K562 (cell line): ENCODE data around the gene PNPLA2. TPM values are rescaled to one million over a fixed set of nuclear protein-coding genes. Genes with fewer than 3 reads are reported as not detected.

Source experiments
- ARHGAP35 ChIP-seq: fragments of 450-650 bp; IDR thresholded peaks from 2 replicates; pipeline ENCODE4 v1.6.1; 2018; ENCODE audit not compliant: partially characterized antibody
- CBFA2T2 ChIP-seq: fragments of 450-650 bp; conservative IDR thresholded peaks from 2 replicates; pipeline ENCODE4 v1.6.1; 2017; ENCODE audit warnings: mild to moderate bottlenecking
- KDM4B ChIP-seq, 2 experiments: fragments of 450-650 bp in 1 of 2; sonication (generic) in 1 of 2; IDR thresholded peaks; 2 replicates each; pipeline ENCODE4 v1.6.1; 2016 to 2017; ENCODE audit warnings: borderline replicate concordance in 2 of 2, antibody characterized with exemption in 1 of 2, low read depth in 1 of 2, mild to moderate bottlenecking in 1 of 2
- MYC ChIP-seq, 2 experiments: fragments of 250-450 bp in 1 of 2; sonication (Bioruptor Pico) in 1 of 2; IDR thresholded peaks; 2 replicates each; pipeline versions ENCODE4 v1.5.1 to v1.6.1; 2012 to 2021; ENCODE audit warnings: low read depth in 2 of 2, borderline replicate concordance in 1 of 2, improper control_type of control experiment in 1 of 2, low read length in 1 of 2, mild to moderate bottlenecking in 1 of 2, moderate library complexity in 1 of 2
- NCOA1 ChIP-seq: fragments of 450-650 bp; IDR thresholded peaks from 2 replicates; pipeline ENCODE4 v1.6.1; 2016; ENCODE audit warnings: low read depth
- NCOA4 ChIP-seq: fragments of 450-650 bp; IDR thresholded peaks from 2 replicates; pipeline ENCODE4 v1.6.1; 2018; ENCODE audit warnings: mild to moderate bottlenecking; ENCODE audit not compliant: partially characterized antibody
- PPARD ChIP-seq: fragments of 250-450 bp; sonication (Bioruptor Pico); IDR thresholded peaks from 2 replicates; pipeline ENCODE4 v1.8.0; 2022; ENCODE audit warnings: inconsistent platforms, mild to moderate bottlenecking, moderate library complexity
- PRMT5 ChIP-seq: sonication (generic); formaldehyde crosslinking; IDR thresholded peaks from 2 replicates; pipeline ENCODE4 v1.5.0; 2020; ENCODE audit warnings: missing genetic modification reagents
- RAD21 ChIP-seq, 2 experiments: fragments of 250-450 bp in 1 of 2; fragments of 450-650 bp in 1 of 2; sonication (Bioruptor Pico) in 1 of 2; formaldehyde crosslinking in 1 of 2; IDR thresholded peaks in 1 of 2; conservative IDR thresholded peaks in 1 of 2; 2 replicates each; pipeline versions ENCODE4 v1.4.0 to v1.8.0; 2020 to 2022; ENCODE audit warnings: mild to moderate bottlenecking in 2 of 2, moderate library complexity in 1 of 2
- TOE1 ChIP-seq, 2 experiments: fragments of 450-650 bp in 1 of 2; sonication (generic) in 1 of 2; formaldehyde crosslinking in 1 of 2; IDR thresholded peaks; 2 replicates each; pipeline versions ENCODE4 v1.7.1 to v1.8.0; 2016 to 2022; ENCODE audit warnings: borderline replicate concordance in 2 of 2, mild to moderate bottlenecking in 2 of 2, antibody characterized with exemption in 1 of 2, inconsistent platforms in 1 of 2, low read depth in 1 of 2, missing genetic modification reagents in 1 of 2, moderate library complexity in 1 of 2
- ZBTB17 ChIP-seq: fragments of 450-650 bp; formaldehyde crosslinking; IDR thresholded peaks from 2 replicates; pipeline ENCODE4 v1.4.0; 2020; ENCODE audit warnings: mild to moderate bottlenecking
- ZNF143 ChIP-seq: sonication (generic); formaldehyde crosslinking; IDR thresholded peaks from 2 replicates; pipeline ENCODE4 v1.9.0; 2022; ENCODE audit warnings: mild to moderate bottlenecking, missing genetic modification reagents
- ZNF668 ChIP-seq: fragments of 250-450 bp; sonication (Bioruptor Pico); IDR thresholded peaks from 2 replicates; pipeline ENCODE4 v1.8.0; 2022; ENCODE audit warnings: mild to moderate bottlenecking, inconsistent platforms
- ZZZ3 ChIP-seq: fragments of 450-650 bp; IDR thresholded peaks from 2 replicates; pipeline ENCODE4 v1.6.1; 2016; ENCODE audit warnings: antibody characterized with exemption, mild to moderate bottlenecking, moderate library complexity
- polyA plus RNA-seq, 8 experiments: library from polyadenylated mRNA; depleted of rRNA in 4 of 8; stranded (reverse) in 5 of 8; unstranded in 3 of 8; fragments of >200 nt; fragmentation: Nextera tagmentation in 2 of 8; fragmentation: Illumina TruSeq in 1 of 8; extraction: Ambion mirVana in 2 of 8; extraction: Trizol in 1 of 8; gene quantifications; 2 replicates each; pipeline versions ENCODE4 v1.2.1 to v1.2.3, GENCODE V29; 2011 to 2014; ENCODE audit warnings: inconsistent platforms in 1 of 8, missing spikeins in 1 of 8
- total RNA-seq, 7 experiments: library from RNA; depleted of rRNA in 6 of 7; stranded (reverse); fragments of >200 nt in 6 of 7; fragmentation: Illumina TruSeq in 2 of 7; extraction: Trizol in 2 of 7; gene quantifications; 2 replicates each; pipeline versions ENCODE4 v1.2.1 to v1.2.3, GENCODE V29; 2011 to 2021; ENCODE audit warnings: low replicate concordance in 1 of 7
- TF ChIP-seq, protein P1 (sequence below), 2 experiments: IDR thresholded peaks; 2 replicates each; pipeline ENCODE4 v1.6.1; 2011; ENCODE audit warnings: borderline replicate concordance in 1 of 2, control low read depth in 1 of 2, low read depth in 1 of 2, low read length in 1 of 2, mild to moderate bottlenecking in 1 of 2, mixed read lengths in 1 of 2, moderate library complexity in 1 of 2; ENCODE audit not compliant: insufficient read depth in 1 of 2, insufficient read length in 1 of 2, poor library complexity in 1 of 2, severe bottlenecking in 1 of 2; ENCODE audit errors: extremely low read depth in 1 of 2
- TF ChIP-seq, protein P2 (sequence below): fragments of 250-450 bp; sonication (Bioruptor Pico); IDR thresholded peaks from 2 replicates; pipeline ENCODE4 v1.4.0; 2020; ENCODE audit warnings: borderline replicate concordance
- TF ChIP-seq, protein P3 (sequence below): sonication (generic); formaldehyde crosslinking; IDR thresholded peaks from 2 replicates; pipeline ENCODE4 v1.8.1; 2023; ENCODE audit warnings: missing genetic modification reagents, mild to moderate bottlenecking, borderline replicate concordance
- TF ChIP-seq, protein P4 (sequence below): fragments of 450-650 bp; IDR thresholded peaks from 2 replicates; pipeline ENCODE4 v1.6.1; 2017; ENCODE audit warnings: antibody characterized with exemption

PNPLA2 gene
- total and polyA plus RNA-seq, 9 of the 15 experiments (the other 6 are each of a cell fraction or from before 2014, with no cell fraction given) = 0.39 to 87.1 (median 8.4) TPM

DNA sequence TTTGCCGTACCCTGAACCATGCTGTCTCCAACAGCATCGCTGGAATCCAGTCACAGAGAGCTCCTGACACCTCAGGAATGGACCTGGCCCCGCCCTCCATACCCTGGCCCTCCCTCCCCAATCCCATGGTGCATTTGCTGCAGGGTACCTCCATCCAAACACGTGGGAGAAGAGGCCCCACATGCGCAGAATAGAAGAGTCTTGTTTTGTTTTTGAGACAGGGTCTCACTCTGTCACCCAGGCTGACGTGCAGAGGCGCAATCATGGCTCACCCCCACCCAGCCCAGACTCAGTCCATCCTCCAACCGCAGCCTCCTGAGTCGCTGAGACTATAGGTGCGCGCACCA, 2.3 kb upstream of the PNPLA2 start (continued):
- no peak for TF ChIP-seq CBFA2T2
- TF ChIP-seq, protein P1, sequence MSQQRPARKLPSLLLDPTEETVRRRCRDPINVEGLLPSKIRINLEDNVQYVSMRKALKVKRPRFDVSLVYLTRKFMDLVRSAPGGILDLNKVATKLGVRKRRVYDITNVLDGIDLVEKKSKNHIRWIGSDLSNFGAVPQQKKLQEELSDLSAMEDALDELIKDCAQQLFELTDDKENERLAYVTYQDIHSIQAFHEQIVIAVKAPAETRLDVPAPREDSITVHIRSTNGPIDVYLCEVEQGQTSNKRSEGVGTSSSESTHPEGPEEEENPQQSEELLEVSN (IDR thresholded peaks at IDR 0.05; ENCODE audit: borderline replicate concordance in 1 of 2, extremely low read depth in 1 of 2, insufficient read depth in 1 of 2, insufficient read length in 1 of 2, low read depth in 1 of 2, low read length in 1 of 2, poor library complexity in 1 of 2, severe bottlenecking in 1 of 2) = peak in 1 of 2 experiments; percentile 23
- TF ChIP-seq ZNF668 = no peak
- TF ChIP-seq, protein P2, sequence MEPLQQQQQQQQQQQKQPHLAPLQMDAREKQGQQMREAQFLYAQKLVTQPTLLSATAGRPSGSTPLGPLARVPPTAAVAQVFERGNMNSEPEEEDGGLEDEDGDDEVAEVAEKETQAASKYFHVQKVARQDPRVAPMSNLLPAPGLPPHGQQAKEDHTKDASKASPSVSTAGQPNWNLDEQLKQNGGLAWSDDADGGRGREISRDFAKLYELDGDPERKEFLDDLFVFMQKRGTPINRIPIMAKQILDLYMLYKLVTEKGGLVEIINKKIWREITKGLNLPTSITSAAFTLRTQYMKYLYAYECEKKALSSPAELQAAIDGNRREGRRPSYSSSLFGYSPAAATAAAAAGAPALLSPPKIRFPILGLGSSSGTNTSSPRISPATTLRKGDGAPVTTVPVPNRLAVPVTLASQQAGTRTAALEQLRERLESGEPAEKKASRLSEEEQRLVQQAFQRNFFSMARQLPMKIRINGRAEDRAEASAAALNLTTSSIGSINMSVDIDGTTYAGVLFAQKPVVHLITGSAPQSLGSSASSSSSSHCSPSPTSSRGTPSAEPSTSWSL (CRISPR knock-in tag) = no peak
- no peak for TF ChIP-seq NCOA1
- no peak for TF ChIP-seq PRMT5 (CRISPR knock-in tag)
- TF ChIP-seq KDM4B (IDR thresholded peaks at IDR 0.05; ENCODE audit: borderline replicate concordance in 2 of 2, low read depth in 1 of 2) = no peak
- TF ChIP-seq PPARD (CRISPR knock-in tag) = no peak
- TF ChIP-seq ZNF143 (CRISPR knock-in tag) = peak; percentile 46; the same call in 1 of the 2 replicates
- no peak for TF ChIP-seq NCOA4
- TF ChIP-seq, protein P3, sequence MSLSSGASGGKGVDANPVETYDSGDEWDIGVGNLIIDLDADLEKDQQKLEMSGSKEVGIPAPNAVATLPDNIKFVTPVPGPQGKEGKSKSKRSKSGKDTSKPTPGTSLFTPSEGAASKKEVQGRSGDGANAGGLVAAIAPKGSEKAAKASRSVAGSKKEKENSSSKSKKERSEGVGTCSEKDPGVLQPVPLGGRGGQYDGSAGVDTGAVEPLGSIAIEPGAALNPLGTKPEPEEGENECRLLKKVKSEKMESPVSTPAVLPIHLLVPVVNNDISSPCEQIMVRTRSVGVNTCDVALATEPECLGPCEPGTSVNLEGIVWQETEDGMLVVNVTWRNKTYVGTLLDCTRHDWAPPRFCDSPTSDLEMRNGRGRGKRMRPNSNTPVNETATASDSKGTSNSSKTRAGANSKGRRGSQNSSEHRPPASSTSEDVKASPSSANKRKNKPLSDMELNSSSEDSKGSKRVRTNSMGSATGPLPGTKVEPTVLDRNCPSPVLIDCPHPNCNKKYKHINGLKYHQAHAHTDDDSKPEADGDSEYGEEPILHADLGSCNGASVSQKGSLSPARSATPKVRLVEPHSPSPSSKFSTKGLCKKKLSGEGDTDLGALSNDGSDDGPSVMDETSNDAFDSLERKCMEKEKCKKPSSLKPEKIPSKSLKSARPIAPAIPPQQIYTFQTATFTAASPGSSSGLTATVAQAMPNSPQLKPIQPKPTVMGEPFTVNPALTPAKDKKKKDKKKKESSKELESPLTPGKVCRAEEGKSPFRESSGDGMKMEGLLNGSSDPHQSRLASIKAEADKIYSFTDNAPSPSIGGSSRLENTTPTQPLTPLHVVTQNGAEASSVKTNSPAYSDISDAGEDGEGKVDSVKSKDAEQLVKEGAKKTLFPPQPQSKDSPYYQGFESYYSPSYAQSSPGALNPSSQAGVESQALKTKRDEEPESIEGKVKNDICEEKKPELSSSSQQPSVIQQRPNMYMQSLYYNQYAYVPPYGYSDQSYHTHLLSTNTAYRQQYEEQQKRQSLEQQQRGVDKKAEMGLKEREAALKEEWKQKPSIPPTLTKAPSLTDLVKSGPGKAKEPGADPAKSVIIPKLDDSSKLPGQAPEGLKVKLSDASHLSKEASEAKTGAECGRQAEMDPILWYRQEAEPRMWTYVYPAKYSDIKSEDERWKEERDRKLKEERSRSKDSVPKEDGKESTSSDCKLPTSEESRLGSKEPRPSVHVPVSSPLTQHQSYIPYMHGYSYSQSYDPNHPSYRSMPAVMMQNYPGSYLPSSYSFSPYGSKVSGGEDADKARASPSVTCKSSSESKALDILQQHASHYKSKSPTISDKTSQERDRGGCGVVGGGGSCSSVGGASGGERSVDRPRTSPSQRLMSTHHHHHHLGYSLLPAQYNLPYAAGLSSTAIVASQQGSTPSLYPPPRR (CRISPR knock-in tag) = no peak
- no peak for TF ChIP-seq ARHGAP35
- TF ChIP-seq ZBTB17 (CRISPR knock-in tag) = no peak
- TF ChIP-seq MYC (IDR thresholded peaks at IDR 0.05; ENCODE audit: low read depth, low read length) = 0 out of 2 replicates have a peak, but pooled peaks have one; percentile 43
- TF ChIP-seq MYC (CRISPR knock-in tag; IDR thresholded peaks at IDR 0.05; ENCODE audit: borderline replicate concordance, low read depth) = no peak
- no peak for TF ChIP-seq ZZZ3
- TF ChIP-seq, protein P4, sequence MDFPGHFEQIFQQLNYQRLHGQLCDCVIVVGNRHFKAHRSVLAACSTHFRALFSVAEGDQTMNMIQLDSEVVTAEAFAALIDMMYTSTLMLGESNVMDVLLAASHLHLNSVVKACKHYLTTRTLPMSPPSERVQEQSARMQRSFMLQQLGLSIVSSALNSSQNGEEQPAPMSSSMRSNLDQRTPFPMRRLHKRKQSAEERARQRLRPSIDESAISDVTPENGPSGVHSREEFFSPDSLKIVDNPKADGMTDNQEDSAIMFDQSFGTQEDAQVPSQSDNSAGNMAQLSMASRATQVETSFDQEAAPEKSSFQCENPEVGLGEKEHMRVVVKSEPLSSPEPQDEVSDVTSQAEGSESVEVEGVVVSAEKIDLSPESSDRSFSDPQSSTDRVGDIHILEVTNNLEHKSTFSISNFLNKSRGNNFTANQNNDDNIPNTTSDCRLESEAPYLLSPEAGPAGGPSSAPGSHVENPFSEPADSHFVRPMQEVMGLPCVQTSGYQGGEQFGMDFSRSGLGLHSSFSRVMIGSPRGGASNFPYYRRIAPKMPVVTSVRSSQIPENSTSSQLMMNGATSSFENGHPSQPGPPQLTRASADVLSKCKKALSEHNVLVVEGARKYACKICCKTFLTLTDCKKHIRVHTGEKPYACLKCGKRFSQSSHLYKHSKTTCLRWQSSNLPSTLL = no peak
- TF ChIP-seq RAD21 (CRISPR knock-in tag; conservative IDR thresholded peaks at IDR 0.05 in 1 of 2, IDR thresholded peaks at IDR 0.05 in 1 of 2) = no peak
- TF ChIP-seq TOE1 (IDR thresholded peaks at IDR 0.05; ENCODE audit: borderline replicate concordance) = no peak
- no peak for TF ChIP-seq TOE1 (CRISPR knock-in tag; IDR thresholded peaks at IDR 0.05; ENCODE audit: borderline replicate concordance, low read depth)
